HG02840 (cell line): ENCODE data around the gene CAMLG.

ENCODE experiments used
- ATAC-seq: cut with Tn5 transposase; IDR thresholded peaks from one replicate; pipeline ENCODE4 v1.9.1; 2021; ENCODE audit warnings: mild to moderate bottlenecking, moderate library complexity, moderate number of reproducible peaks; ENCODE audit not compliant: unreplicated experiment, low FRiP score

The CAMLG gene

GRCh38 chr5:134772461-134773125 lies 34.2 kb downstream of the CAMLG start:
- ATAC-seq: no peak

- ATAC-seq: no peak
Measured at GRCh38 chr5:134777366-134777765, 39.0 kb downstream of the CAMLG start.

- ATAC-seq: no peak
Measured at GRCh38 chr5:134784241-134784920, 46.0 kb downstream of the CAMLG start.

GRCh38 chr5:134784946-134785620 lies 46.7 kb downstream of the CAMLG start:
- ATAC-seq: no peak

- no peak for ATAC-seq
Measured at GRCh38 chr5:134787692-134788091, 49.3 kb downstream of the CAMLG start.

GRCh38 chr5:134791580-134791979 lies 53.2 kb downstream of the CAMLG start:
- no peak for ATAC-seq

GRCh38 chr5:134792286-134792685 lies 53.9 kb downstream of the CAMLG start:
- ATAC-seq: no peak

- no peak for ATAC-seq
Measured at GRCh38 chr5:134793111-134793510, 54.8 kb downstream of the CAMLG start.

- ATAC-seq: no peak
Measured at GRCh38 chr5:134794082-134794481, 55.7 kb downstream of the CAMLG start.

GRCh38 chr5:134794819-134795218 lies 56.5 kb downstream of the CAMLG start:
- no peak for ATAC-seq

GRCh38 chr5:134798468-134798867 lies 60.1 kb downstream of the CAMLG start:
- no peak for ATAC-seq
